NCI-H1105 treated with DMSO at 0.1 percent for 48 hours (cell line): ENCODE results near the gene TMEM164.
"Not testable (repeated sequence)": the region's sequence is repeated elsewhere in the genome, so short reads cannot be mapped to it uniquely, and the experiment has no call there.

ENCODE experiments used
- DNase-seq: peaks from one replicate; lab custom pipeline; 2025; lab: John Stamatoyannopoulos, UW

Gene TMEM164

DNA sequence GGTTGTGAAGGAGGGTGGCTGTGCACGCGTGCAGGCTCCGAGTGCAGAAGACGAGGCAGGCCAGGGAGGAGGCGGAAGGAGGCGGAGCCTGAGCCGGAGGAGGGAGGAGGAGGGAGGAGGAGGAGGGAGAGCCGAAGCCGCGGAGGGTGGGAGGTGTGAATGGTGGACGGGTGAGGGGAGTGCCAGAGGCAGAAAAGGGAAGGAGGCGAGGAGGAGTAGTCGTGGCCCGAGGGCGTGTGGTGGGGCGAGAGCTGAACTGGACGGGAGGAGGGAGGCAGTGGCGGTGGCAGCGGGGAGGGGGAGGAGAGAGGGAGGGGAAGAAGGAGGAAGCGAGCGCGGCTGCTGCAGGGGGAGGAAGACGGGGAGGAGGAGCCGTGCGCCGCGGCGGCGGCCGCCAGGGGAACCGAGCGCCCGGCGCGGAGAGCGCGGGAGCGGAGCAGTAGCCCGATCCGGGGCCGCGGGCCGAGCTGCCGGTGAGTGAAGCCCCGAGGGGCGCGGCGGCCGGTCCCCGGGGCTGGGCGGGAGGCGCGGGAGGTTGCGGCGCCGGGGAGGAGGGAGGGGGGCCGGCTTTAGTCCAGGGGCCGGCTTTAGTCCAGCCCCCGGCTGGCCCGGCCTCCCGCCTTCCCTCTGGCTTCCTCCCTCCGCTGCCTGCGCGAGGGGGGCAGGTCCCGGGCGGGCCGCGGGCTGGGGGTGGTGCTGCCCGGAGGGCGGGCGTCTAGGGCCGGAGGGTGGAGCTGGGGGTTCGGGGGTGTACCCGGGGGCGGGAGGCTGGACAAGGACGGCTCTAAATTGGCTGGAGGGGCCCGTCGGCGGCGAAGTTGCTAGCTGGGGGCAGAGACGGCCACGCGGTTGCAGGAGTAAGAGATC lies at the start of gene TMEM164:
TMEM164 (plus strand) TSS at position 815 of the 867 bp plus-strand sequence. CDS start 661 bp downstream, outside the sequence.
- DNase-seq, result peak; percentile 73

DNA sequence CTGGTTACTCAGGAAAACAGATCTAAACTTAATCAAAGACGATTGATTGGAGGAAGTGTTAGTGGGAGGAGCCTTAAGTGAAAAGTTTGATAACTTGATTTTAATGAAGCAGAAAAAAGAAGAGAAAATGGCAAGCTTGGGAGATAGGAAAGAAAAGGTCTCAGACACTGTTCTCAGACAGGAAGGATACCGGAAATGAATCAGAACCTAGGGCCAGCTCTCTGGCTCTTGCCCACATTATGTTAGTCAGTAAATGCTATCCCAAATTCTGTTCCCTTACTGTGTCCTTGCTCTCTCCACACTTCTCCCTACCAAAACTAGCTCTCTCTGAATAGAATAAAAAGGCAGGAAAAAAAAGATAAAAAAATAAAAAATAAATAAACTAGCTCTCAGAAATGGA lies 48.6 kb upstream of the TMEM164 start:
- no peak for DNase-seq

DNA sequence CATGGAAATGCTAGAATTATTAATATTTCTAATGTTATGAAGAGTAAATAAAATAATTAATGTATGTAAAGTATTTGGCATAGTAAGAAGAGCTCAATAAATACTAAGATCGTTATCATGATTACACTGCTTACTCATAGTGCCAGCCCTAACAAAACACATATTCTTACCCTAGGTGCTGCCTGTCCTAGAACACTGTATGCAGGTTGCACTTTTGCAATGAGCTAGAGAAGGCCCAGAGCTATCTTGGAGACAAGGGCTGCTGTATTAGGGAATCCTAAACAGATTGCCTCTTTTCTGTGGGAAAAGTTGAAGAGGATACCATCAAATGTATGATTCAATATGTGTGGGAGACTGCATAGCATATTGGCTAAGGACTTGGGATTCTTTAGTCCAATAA lies 48.0 kb upstream of the TMEM164 start:
- DNase-seq, result no peak

DNA sequence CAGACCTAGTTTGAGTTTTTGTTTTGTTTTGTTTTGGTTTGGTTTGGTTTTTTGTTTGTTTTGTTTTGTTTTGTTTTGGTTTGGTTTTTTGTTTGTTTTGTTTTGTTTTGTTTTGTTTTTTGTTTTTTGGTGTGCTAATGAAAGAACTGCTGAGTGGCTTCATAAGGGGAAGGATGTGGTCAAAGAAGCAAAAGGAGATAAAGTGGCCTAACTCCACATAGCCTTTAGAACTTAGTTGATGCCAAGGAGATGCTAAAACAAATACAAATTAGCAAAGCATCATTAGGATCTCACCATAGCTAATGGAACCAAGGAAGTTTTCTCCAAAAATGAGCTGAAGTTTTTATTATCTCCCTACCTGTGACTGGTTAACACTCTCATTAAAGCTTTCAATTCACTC lies 44.6 kb upstream of the TMEM164 start:
- no peak for DNase-seq

DNA sequence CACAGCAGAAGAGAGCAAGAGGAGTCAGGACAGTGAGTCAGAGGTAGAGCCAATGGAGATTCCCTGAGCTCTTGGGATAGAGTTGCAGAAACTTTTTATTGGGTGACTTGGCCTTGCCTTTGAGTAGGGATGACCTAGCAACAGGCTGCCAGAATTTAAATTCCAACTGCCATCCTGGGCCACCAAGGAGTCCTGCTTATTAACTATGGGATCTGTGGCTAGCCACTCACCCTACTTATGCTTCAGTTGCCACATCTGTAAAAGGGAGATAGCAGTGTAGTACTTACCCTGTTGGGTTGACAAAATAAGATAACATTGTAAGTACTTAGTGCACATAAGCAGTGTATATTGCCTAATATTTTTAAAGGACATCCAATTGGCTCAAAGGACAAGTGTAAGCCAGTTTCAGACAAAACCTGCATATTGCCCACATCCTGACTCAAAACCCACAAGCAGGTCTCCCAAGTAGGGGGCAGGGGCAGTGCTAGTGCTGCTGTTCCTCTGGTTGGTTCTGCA lies 43.5 kb upstream of the TMEM164 start:
- DNase-seq, result no peak

DNA sequence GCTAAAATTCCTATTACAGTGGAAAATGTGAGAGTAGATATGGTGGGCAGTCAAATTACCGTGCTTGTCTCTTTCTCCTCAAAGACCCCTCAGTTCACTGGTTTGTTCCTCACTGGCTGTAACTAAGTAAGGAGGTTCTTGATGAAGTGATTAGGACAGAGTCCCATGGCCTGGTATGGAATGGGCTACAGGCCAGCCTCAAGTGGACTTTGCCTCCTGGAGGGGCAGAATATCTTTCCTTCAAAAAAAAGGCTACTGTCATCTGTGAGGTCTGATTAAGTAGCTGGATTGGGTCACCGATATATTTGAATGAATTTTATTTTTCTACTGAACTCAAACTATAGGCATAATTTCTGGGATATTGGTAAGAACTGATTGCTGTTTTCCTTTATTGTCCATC lies 38.5 kb upstream of the TMEM164 start:
- DNase-seq, result no peak

DNA sequence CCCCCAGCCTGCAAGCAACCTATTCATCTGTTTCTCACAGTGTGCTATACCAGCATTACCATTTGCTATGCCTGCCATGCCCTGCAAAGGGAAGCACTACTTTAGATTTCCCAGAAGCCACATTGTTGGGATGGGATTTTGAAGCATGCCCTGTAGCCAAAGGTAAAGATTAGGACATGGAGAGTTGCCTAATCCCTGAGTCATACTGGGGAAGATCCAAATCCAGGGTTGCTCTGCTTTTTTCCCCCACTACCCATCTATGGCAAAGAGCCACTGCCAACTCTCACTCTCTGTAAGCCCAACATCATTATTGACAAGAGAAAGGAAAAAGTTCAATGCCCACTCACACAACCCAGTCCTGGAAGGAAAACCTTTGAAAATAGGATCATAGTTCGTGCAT lies 36.7 kb upstream of the TMEM164 start:
- DNase-seq, result no peak

DNA sequence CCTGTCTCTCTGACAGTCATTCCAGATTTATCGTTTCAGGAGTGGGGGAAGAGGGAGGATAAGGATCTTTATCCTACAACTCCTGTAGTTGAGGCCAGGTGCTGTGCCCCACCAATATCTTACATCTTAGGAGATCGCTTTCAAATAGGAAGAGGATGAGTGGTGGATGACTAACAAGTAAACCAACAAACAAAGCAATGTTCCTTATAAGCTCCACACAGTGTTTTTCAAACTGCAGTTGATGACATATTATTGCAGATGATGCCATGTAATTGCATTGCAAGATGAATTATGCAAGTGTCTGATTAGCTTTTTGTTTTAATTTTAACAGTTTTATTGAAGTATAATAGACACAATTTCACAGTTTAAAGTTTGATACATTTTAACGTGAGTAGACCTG lies 35.8 kb upstream of the TMEM164 start:
- no peak for DNase-seq

DNA sequence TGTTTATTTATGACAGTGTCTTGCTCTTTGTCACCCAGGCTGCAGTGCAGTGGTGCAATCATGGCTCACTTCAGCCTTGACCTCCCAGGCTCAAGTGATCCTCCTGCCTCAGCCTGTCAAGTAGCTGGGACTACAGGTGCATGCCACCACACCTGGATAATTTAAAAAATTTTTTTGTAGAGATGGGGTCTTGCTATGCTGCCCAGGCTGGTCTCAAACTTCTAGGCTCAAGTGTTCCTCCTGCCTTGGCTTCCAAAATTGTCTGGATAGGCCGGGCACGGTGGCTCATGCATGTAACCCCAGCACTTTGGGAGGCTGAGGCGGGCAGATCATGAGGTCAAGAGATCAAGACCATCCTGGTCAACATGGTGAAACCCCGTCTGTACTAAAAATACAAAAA lies 32.1 kb upstream of the TMEM164 start:
- not testable (repeated sequence) for DNase-seq

DNA sequence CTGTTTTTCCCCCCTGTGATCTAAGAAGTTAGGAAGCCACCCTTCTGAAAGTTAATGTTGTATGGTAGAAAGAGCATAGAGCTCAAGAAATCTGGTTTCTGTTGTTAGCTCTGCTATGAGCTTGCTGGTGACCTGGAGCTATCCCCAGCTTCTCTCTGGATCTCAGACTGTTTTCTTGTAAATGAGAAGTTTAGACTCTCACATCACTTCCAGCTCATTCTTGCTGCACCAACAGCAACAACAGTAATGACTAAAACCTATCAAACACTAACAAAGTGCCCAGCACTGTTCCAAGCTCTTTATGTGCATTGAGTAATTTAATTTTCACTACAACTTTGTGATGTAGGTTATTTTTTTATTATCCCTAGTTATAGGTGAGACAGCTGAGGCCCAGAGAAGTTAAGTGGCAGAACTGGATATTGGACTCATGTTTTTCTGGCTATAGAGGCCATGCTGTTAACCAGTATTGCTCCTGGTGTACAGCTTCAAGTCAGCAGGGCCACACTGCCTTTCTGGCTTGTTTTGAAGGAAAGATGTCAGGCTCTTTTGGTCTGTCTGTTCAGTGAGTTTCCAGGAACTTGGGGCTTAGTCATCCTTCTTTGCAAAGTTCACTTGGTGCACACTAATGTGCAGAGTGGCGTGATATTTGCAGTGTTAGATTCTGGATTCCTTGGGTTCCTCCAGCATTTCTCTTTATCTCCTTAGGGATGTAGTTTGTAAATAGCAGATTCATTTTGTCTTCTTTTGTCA lies 27.8 kb upstream of the TMEM164 start:
- DNase-seq, result no peak

DNA sequence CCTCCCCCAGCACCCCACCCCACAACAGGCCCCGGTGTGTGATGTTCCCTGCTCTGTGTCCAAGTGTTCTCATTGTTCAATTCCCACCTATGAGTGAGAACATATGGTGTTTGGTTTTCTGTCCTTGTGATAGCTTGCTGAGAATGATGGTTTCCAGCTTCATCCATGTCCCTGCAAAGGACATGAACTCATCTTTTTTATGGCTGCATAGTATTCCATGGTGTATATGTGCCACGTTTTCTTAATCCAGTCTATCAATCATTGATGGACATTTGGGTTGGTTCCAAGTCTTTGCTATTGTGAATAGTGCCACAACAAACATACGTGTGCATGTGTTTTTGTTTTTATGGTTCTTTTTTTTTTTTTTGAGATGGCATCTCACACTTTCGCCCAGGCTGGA lies 17.7 kb upstream of the TMEM164 start:
- DNase-seq, result not testable (repeated sequence)

DNA sequence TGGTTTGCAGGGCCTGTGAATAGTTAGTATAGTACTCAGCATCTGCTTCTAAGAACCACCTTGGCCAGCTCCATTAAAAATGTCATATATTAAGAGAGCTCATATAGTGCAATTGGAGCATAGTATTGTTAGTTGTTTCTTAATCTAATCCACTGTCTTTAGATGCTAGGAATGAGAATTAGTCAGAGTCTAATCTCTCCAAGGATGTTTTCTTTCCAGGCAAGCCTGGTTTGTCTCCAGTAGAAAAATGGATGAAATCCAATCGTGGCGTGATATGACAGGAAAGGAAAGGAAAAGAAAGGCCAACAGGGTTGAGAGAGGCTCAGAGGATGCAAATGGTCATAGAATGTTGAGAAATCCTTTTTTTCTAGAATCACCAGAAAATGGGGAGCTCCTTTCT lies 15.0 kb upstream of the TMEM164 start:
- DNase-seq, result no peak

DNA sequence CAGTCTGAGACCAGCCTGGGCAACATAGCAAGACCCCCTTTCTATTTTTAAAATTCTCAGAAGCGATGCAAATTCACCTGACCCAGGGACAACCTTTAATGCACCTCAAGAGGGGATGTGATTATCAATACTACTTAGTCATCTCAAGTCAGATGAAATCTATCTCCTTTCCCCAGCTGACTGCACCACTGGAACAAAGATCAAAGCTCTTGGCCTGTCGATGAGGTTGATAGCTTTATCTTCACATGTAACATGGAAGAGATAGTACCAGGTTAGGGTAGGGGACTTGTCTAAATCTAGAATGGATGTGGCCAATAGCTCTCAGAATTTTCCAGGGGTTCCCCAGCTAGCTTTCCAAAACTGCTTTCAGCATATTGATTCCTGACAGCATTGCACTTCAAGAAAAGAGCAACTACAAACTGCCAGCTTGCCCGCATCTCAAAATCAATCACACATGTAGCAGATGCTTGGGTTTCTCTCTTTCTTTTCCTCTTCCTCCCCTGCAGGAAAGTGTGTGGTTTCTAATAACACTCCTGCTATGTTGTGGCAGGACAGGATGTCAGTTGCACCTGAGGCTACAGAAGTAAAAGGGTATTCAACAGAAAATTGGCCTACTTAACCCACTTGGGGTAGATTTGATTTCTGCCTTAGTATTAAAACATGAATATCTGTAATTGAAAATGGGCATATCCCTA lies 12.2 kb upstream of the TMEM164 start:
- no peak for DNase-seq

DNA sequence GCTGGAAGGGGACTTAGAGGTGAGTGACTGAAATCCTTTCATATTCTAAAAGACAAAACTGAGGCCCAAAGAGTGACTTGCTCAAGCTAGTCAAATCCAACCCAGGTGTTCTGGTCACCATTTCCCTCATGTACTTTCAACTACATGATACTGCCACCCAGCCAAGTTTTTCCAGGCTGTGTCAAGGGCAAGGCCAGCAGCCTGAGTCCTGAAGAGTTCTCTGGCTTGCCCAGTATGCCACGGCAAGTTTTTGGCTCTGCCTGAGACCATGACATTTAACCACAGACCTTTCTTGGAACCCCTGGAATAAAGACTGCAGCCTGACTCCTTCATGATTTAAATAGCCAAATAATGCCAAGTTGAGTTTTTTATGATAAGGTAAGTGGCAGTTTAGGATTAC lies 10.7 kb upstream of the TMEM164 start:
- no peak for DNase-seq

DNA sequence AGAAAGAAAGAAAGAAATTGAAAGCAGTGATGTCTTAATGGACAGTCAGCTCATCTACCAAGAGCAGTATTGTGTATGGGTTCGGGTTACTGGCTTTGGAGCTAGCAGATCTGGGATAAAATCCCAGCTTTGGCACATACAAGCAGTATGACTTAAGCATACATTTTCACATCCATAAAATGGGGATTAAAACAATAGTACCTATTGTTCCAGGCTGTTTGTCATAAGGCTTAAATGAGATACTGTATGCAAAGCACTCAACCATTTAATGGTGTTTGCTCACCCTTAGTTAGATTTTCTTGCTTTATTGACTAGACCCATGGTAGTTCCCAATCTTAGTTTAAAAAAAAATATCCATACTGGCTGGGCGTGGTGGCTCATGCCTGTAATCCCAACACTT lies 7.8 kb upstream of the TMEM164 start:
- no peak for DNase-seq

DNA sequence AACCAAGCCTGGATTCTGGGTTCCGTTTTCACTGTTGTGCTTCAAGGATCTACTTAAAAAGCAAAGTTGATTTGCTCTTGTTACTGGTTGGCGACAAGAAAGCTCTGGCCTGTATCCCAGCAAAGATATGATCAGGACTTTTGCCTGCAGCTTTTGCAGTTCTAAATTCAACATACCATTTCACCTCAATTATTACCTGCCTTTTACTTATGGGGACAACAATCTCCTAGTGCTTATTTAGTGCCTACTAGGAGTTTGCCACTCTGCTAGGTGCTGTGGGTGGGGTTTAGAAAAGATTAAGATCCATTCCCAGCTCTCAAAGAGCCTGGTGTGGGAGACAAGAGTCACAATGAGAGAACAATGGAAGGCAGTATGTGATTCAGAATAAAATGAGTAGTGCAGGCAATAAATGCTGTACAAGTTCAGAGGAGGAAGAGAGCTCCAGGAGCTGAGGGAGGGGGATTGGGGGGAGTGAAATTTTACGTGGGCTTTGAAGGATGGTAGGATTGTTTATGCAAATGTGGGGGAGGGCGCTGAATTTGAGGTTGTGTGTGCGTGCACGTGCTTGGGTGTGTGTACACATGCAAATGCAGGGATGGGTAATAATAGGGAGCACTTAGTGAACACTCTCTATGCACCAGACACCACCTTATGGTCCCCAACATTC lies 5.0 kb upstream of the TMEM164 start:
- no peak for DNase-seq

DNA sequence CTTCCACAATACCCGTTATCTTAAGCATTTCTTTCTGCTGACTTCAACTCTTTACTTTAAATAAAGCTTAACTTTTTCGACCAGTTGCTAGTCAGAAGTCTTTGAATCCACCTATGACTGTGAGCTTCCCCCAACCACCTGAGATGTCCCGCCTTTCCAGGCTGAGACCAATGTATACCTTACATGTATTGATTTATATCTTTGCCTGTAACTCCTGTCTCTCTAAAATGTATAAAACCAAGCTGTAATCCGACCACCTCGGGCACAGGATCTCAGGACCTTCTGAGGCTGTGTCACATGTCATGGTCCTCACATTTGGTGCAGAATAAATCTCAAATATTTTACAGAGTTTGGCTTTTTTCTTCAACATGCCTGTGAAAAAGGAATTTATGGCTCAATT lies 2.9 kb upstream of the TMEM164 start:
- DNase-seq, result no peak

DNA sequence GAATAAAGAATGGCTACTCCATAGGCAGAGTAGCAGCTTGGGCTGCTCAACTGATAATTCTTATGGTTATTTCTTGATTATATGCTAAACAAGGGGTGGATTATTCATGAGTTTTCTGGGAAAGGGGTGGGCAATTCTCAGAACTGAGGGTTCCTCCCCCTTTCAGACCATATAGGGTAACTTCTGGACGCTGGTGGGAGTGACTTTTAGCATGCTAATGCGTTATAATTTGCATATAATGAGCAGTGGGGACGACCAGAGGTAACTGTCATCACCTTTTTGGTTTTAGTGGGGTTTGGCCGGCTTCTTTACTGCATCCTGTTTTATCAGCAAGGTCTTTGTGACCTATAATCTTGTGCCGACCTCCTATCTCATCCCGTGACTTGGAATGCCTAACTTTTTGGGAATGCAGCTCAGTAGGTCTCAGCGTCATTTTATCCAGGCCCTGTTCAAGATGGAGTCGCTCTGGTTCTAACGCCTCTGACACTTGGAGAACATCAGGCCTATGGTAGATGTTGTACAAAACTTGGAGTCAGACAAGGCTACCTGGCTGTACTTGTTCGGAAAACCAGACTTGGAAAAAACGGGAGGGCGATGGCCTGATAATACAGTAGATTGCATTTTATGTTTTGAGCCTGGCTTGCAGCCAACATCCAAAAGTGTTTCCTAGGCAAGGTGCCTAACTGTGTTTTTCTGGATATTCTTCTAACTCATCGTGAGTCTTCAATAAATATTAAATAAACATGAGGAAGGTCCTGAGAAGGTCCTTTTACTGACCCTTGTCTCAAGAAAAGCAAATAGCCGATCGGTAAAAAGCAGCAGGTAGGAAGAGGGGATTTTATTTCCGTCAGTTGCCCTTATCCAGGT lies 1.8 kb upstream of the TMEM164 start:
- DNase-seq, result peak; percentile 49

DNA sequence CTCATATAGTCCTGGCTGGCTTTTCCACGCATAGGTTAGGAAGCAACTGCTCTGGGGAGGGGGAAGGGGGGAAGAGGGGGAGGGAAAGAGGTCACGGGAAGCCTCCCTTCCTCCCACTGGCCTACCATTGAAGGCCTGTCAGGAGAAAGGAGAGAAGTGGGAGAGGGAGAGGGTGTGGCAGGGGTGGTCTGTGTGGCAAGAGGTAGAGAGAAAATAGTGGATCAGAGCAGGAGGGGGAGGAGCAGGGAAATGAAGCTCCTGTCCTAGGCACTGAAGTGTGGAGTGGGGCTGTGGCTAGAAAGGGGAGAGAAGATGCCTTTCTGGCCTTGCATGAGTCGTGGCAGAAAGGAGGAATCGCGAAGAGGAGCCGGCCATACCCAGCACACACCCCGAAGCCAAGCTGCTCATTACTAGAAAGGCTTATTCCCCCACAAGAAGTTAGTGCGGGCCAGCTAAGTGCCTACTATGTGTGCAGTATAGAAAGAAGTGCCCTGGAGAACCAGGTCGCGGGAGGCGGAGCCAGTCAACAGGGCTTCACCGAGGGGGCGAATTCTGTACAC lies 1.1 kb upstream of the TMEM164 start:
- no peak for DNase-seq
